Effector memory CD4-positive, alpha-beta T cell (primary cell): ENCODE results near the gene RPUSD3.
"Not testable (repeated sequence)": the region's sequence is repeated elsewhere in the genome, so short reads cannot be mapped to it uniquely, and the experiment has no call there.

ENCODE experiments used
- DNase-seq, 3 donors: peaks; one replicate each; pipeline ENCODE4 v3.0.0-alpha.2; 2020
- H3K27ac ChIP-seq: 2 replicates; pipeline ENCODE4 v1.7.0; 2013; ENCODE audit warnings: mild to moderate bottlenecking, low read length, moderate library complexity; ENCODE audit not compliant: insufficient read depth, poor library complexity, severe bottlenecking
- H3K27me3 ChIP-seq: replicated peaks from 2 replicates; pipeline ENCODE4 v1.7.0; 2013; ENCODE audit warnings: mild to moderate bottlenecking, low read length; ENCODE audit not compliant: insufficient read depth, control insufficient read depth, poor library complexity, severe bottlenecking
- H3K36me3 ChIP-seq: 2 replicates; pipeline ENCODE4 v1.7.0; 2013; ENCODE audit warnings: mild to moderate bottlenecking, low read length, moderate library complexity; ENCODE audit not compliant: control insufficient read depth, insufficient read depth
- H3K4me1 ChIP-seq: 2 replicates; pipeline ENCODE4 v1.7.0; 2013; ENCODE audit warnings: low read length, mild to moderate bottlenecking; ENCODE audit not compliant: control insufficient read depth, insufficient read depth, poor library complexity, severe bottlenecking
- H3K4me3 ChIP-seq: 2 replicates; pipeline ENCODE4 v1.7.0; 2013; ENCODE audit warnings: low read length, low read depth, mild to moderate bottlenecking; ENCODE audit not compliant: insufficient read depth, poor library complexity, severe bottlenecking
- H3K9me3 ChIP-seq: 2 replicates; pipeline ENCODE4 v1.7.0; 2013; ENCODE audit warnings: mild to moderate bottlenecking, low read length, moderate library complexity; ENCODE audit not compliant: control insufficient read depth

Gene RPUSD3

GRCh38 chr3:9855594-9855993, 11.8 kb upstream of the RPUSD3 start:
- H3K27me3 ChIP-seq = no peaks in the 10 kb centered on the region

GRCh38 chr3:9854291-9854940, 10.6 kb upstream of the RPUSD3 start:
- not testable (repeated sequence) for DNase-seq, H3K4me3 ChIP-seq, H3K9me3 ChIP-seq, H3K27ac ChIP-seq, H3K27me3 ChIP-seq, H3K36me3 ChIP-seq, H3K4me1 ChIP-seq

More at GRCh38 chr3:9855594-9855993, 11.8 kb upstream of the RPUSD3 start:
- DNase-seq = no peak
- no peak overlapping the region for H3K27ac ChIP-seq
- H3K9me3 ChIP-seq = no peaks in the 10 kb centered on the region
- H3K36me3 ChIP-seq = no peaks in the 10 kb centered on the region
- H3K4me3 ChIP-seq = no peak overlapping the region
- no peaks in the 10 kb centered on the region for H3K4me1 ChIP-seq

GRCh38 chr3:9852528-9852927, 8.7 kb upstream of the RPUSD3 start:
- Histone ChIP-seq H3K4me1 (no peaks in the 10 kb centered on the region), H3K9me3 (no peaks in the 10 kb centered on the region), H3K27ac (no peak overlapping the region), H3K4me3 (no peak overlapping the region), H3K36me3 (no peaks in the 10 kb centered on the region), H3K27me3 (no peaks in the 10 kb centered on the region)
- no peak for DNase-seq

GRCh38 chr3:9851926-9852325, 8.1 kb upstream of the RPUSD3 start:
- H3K4me1 ChIP-seq, H3K36me3 ChIP-seq, H3K9me3 ChIP-seq, H3K4me3 ChIP-seq, DNase-seq, H3K27me3 ChIP-seq, H3K27ac ChIP-seq: not testable (repeated sequence)

GRCh38 chr3:9851383-9851782, 7.6 kb upstream of the RPUSD3 start:
- H3K27me3 ChIP-seq, H3K27ac ChIP-seq, H3K4me3 ChIP-seq, H3K4me1 ChIP-seq, DNase-seq, H3K36me3 ChIP-seq, H3K9me3 ChIP-seq: not testable (repeated sequence)

GRCh38 chr3:9848860-9849259, 5.1 kb upstream of the RPUSD3 start:
- H3K9me3 ChIP-seq, DNase-seq, H3K4me1 ChIP-seq, H3K36me3 ChIP-seq, H3K27me3 ChIP-seq, H3K4me3 ChIP-seq, H3K27ac ChIP-seq: not testable (repeated sequence)

GRCh38 chr3:9847870-9848269, 4.1 kb upstream of the RPUSD3 start:
- H3K27me3 ChIP-seq, DNase-seq, H3K27ac ChIP-seq, H3K4me3 ChIP-seq, H3K4me1 ChIP-seq, H3K9me3 ChIP-seq, H3K36me3 ChIP-seq: not testable (repeated sequence)

GRCh38 chr3:9846931-9847488, 3.2 kb upstream of the RPUSD3 start:
- Histone ChIP-seq H3K4me3 (no peak overlapping the region), H3K27me3 (no peaks in the 10 kb centered on the region), H3K9me3 (no peaks in the 10 kb centered on the region), H3K4me1 (peaks cover 11% of the 10 kb centered on the region), H3K27ac (no peak overlapping the region), H3K36me3 (no peaks in the 10 kb centered on the region)
- no peak for DNase-seq

GRCh38 chr3:9846231-9846630, 2.4 kb upstream of the RPUSD3 start:
- H3K27ac ChIP-seq = no peak overlapping the region
- no peaks in the 10 kb centered on the region for H3K9me3 ChIP-seq
- DNase-seq = no peak
- H3K4me3 ChIP-seq = no peak overlapping the region
- peaks cover 5% of the 10 kb centered on the region for H3K36me3 ChIP-seq
- H3K4me1 ChIP-seq = peaks cover 11% of the 10 kb centered on the region
- H3K27me3 ChIP-seq = no peaks in the 10 kb centered on the region

GRCh38 chr3:9841015-9841414, 2.8 kb downstream of the RPUSD3 start:
- DNase-seq = no peak
- no peaks in the 10 kb centered on the region for H3K9me3 ChIP-seq
- peaks cover 21% of the 10 kb centered on the region for H3K36me3 ChIP-seq
- H3K27me3 ChIP-seq = no peaks in the 10 kb centered on the region
- H3K27ac ChIP-seq = no peak overlapping the region
- no peak overlapping the region for H3K4me3 ChIP-seq
- peaks cover 11% of the 10 kb centered on the region for H3K4me1 ChIP-seq
